Trophoblast cell (in vitro differentiated cells and primary cell): ENCODE results near the gene SCRN2.
A peak's percentile ranks its signal among the peaks of the same experiment; 100 is the strongest.

ENCODE experiments used
- DNase-seq, 2 donors: peaks; one replicate each; pipeline ENCODE4 v3.0.0-alpha.2; 2016
- H2AFZ ChIP-seq: 2 replicates; pipeline ENCODE4 v1.6.1; 2013; ENCODE audit warnings: low read length, moderate library complexity, mild to moderate bottlenecking; ENCODE audit not compliant: insufficient read depth, poor library complexity
- H2AK5ac ChIP-seq: 2 replicates; pipeline ENCODE4 v1.6.1; 2013; ENCODE audit warnings: mild to moderate bottlenecking, low read length
- H2BK120ac ChIP-seq: 2 replicates; pipeline ENCODE4 v1.6.1; 2013; ENCODE audit warnings: low read length, mild to moderate bottlenecking, moderate library complexity; ENCODE audit not compliant: insufficient read depth, poor library complexity
- H2BK12ac ChIP-seq: 2 replicates; pipeline ENCODE4 v1.6.1; 2013; ENCODE audit warnings: mild to moderate bottlenecking, low read length, moderate library complexity
- H2BK5ac ChIP-seq: 2 replicates; pipeline ENCODE4 v1.6.1; 2013; ENCODE audit warnings: low read length, low read depth, moderate library complexity, mild to moderate bottlenecking; ENCODE audit not compliant: poor library complexity
- H3K14ac ChIP-seq: 2 replicates; pipeline ENCODE4 v1.6.1; 2013; ENCODE audit warnings: mild to moderate bottlenecking, low read length
- H3K18ac ChIP-seq: 2 replicates; pipeline ENCODE4 v1.6.1; 2013; ENCODE audit warnings: mild to moderate bottlenecking, low read length
- H3K23ac ChIP-seq: 2 replicates; pipeline ENCODE4 v1.6.1; 2013; ENCODE audit warnings: low read length
- H3K27ac ChIP-seq: 2 replicates; pipeline ENCODE4 v1.5.1; 2013; ENCODE audit warnings: low read depth, mild to moderate bottlenecking, inconsistent platforms, low read length, moderate library complexity
- H3K27me3 ChIP-seq: 2 replicates; pipeline ENCODE4 v1.6.1; 2013; ENCODE audit warnings: inconsistent platforms, mild to moderate bottlenecking, low read length, moderate library complexity; ENCODE audit not compliant: insufficient read depth
- H3K36me3 ChIP-seq, 2 experiments: 1 replicate in 1 of 2; 2 replicates in 1 of 2; pipeline ENCODE4 v1.6.1; 2013; ENCODE audit warnings: low read length in 2 of 2, mild to moderate bottlenecking in 2 of 2, moderate library complexity in 1 of 2; ENCODE audit not compliant: insufficient read depth in 2 of 2, control insufficient read depth in 1 of 2
- H3K4ac ChIP-seq: 2 replicates; pipeline ENCODE4 v1.6.1; 2013; ENCODE audit warnings: low read depth, mild to moderate bottlenecking, low read length, moderate library complexity
- H3K4me1 ChIP-seq, 2 experiments: 1 replicate in 1 of 2; 2 replicates in 1 of 2; pipeline ENCODE4 v1.6.1; 2013; ENCODE audit warnings: low read length in 2 of 2, mild to moderate bottlenecking in 2 of 2, moderate library complexity in 1 of 2; ENCODE audit not compliant: insufficient read depth in 2 of 2, control insufficient read depth in 1 of 2
- H3K4me2 ChIP-seq: 2 replicates; pipeline ENCODE4 v1.6.1; 2013; ENCODE audit warnings: inconsistent platforms, mild to moderate bottlenecking, low read length, moderate library complexity
- H3K4me3 ChIP-seq: 2 replicates; pipeline ENCODE4 v1.5.1; 2013; ENCODE audit warnings: mild to moderate bottlenecking, low read depth, low read length, inconsistent platforms
- H3K79me1 ChIP-seq: one replicate; pipeline ENCODE4 v1.6.1; 2013; ENCODE audit warnings: low read length
- H3K79me2 ChIP-seq: 2 replicates; pipeline ENCODE4 v1.6.1; 2013; ENCODE audit warnings: low read length, mild to moderate bottlenecking; ENCODE audit not compliant: control insufficient read depth, insufficient read depth, poor library complexity
- H3K9ac ChIP-seq: 2 replicates; pipeline ENCODE4 v1.6.1; 2013; ENCODE audit warnings: mild to moderate bottlenecking, low read length
- H3K9me3 ChIP-seq: 2 replicates; pipeline ENCODE4 v1.6.1; 2013; ENCODE audit warnings: low read depth, mild to moderate bottlenecking, control low read depth, inconsistent platforms, low read length; ENCODE audit not compliant: insufficient read depth
- H4K12ac ChIP-seq: 2 replicates; pipeline ENCODE4 v1.6.1; 2013; ENCODE audit warnings: low read depth, mild to moderate bottlenecking, low read length, moderate library complexity
- H4K8ac ChIP-seq: 2 replicates; pipeline ENCODE4 v1.6.1; 2013; ENCODE audit warnings: low read depth, mild to moderate bottlenecking, low read length, moderate library complexity
- H4K91ac ChIP-seq: one replicate; pipeline ENCODE4 v1.6.1; 2013; ENCODE audit warnings: low read depth, mild to moderate bottlenecking, low read length, moderate library complexity
- WGBS: extraction: QIAGEN DNeasy Blood & Tissue Kit; methylation state at CpG from one replicate; pipeline ENCODE4 v1.1.7; 2013; ENCODE audit warnings: missing lambda C conversion rate; ENCODE audit not compliant: insufficient read length, insufficient coverage; ENCODE audit errors: extremely low coverage; 5-methylcytosine and 5-hydroxymethylcytosine counted together

SCRN2 gene

DNA sequence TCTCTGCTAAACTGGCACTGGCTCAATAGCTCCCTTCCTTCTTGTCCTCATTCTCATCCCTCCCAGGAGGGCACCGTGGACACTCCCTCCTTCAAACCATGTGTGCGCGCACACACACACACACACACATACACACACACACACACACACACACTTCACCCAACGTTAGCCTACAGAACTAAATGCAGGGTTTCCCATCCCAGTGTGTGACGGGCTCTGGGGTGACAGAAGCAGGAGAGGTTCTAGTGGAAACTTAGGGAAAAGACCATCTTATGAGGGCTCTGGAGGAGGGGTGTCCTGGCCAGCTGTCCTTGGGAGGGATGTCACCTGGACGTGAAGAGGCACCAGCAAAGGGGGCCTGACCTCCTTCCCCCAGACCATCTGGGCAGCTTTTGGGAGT lies 39.2 kb downstream of the SCRN2 start:
- no peak overlapping the region for H2AK5ac ChIP-seq
- H3K4me2 ChIP-seq: no peak overlapping the region

DNA sequence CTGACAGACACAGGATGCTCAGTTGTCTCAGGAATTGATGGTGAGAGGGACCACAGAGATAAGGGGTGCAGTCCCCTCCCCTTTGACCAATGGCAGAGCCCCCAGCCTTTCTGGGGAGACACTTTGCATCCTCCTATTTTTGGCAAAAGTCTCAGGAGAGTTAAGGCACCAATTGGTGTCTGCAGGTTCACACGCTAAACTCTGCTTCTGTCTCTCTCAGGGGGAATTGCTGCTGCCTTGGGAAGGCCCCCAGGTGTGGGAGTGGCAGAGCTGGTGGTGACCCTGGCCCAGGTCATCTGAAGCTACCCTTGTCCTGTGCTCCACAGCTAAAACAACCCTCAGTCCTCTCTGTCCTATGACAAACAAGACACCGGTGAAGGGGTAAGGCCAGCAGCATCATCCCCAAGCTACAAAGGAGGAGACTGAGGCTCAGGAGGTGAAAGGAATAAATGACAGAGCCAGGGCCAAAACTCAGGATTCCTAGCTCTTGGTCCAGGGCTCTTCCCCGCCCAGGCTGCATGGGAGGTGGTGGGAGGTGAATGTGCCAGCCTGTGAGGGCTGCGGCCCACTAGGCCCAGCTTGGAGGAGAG lies 39.8 kb downstream of the SCRN2 start:
- H3K36me3 ChIP-seq: no peaks in the 10 kb centered on the region
- no peak overlapping the region for H4K8ac ChIP-seq
- no peak overlapping the region for H3K18ac ChIP-seq
- H2BK5ac ChIP-seq: no peak overlapping the region
- no peak overlapping the region for H4K91ac ChIP-seq
- H2BK120ac ChIP-seq: no peak overlapping the region
- no peak for DNase-seq
- no peak overlapping the region for H3K4me3 ChIP-seq
- H3K27ac ChIP-seq: no peak overlapping the region
- H3K4me1 ChIP-seq: no peaks in the 10 kb centered on the region
- H2BK12ac ChIP-seq: no peak overlapping the region
- no peaks in the 10 kb centered on the region for H3K79me1 ChIP-seq
- H3K14ac ChIP-seq: no peak overlapping the region
- H3K9ac ChIP-seq: no peak overlapping the region
- H3K4ac ChIP-seq: no peak overlapping the region
- H3K4me2 ChIP-seq: no peak overlapping the region
- no peaks in the 10 kb centered on the region for H3K27me3 ChIP-seq
- H3K23ac ChIP-seq: no peak overlapping the region
- H4K12ac ChIP-seq: no peak overlapping the region
- H3K79me2 ChIP-seq: no peaks in the 10 kb centered on the region
- WGBS: no CpG with 5 or more reads among the region's 4 CpGs
- H3K9me3 ChIP-seq: no peaks in the 10 kb centered on the region
- no peak overlapping the region for H2AFZ ChIP-seq
- no peak overlapping the region for H2AK5ac ChIP-seq

More for the DNA sequence above, 39.2 kb downstream of the SCRN2 start:
- no peaks in the 10 kb centered on the region for H3K4me1 ChIP-seq
- no peak overlapping the region for H3K23ac ChIP-seq
- no peak overlapping the region for H2BK120ac ChIP-seq
- H4K91ac ChIP-seq: no peak overlapping the region
- H3K79me1 ChIP-seq: no peaks in the 10 kb centered on the region
- H4K8ac ChIP-seq: no peak overlapping the region
- no peaks in the 10 kb centered on the region for H3K27me3 ChIP-seq
- H3K36me3 ChIP-seq: peaks cover 0 to 1% of the 10 kb centered on the region in 2 experiments
- H2AFZ ChIP-seq: peak overlapping the region; percentile 8
- DNase-seq: no peak
- H4K12ac ChIP-seq: no peak overlapping the region
- no peak overlapping the region for H3K9ac ChIP-seq
- H3K4me3 ChIP-seq: no peak overlapping the region
- H3K14ac ChIP-seq: no peak overlapping the region
- H3K9me3 ChIP-seq: no peaks in the 10 kb centered on the region
- no peak overlapping the region for H3K4ac ChIP-seq
- no peak overlapping the region for H2BK5ac ChIP-seq
- H3K79me2 ChIP-seq: no peaks in the 10 kb centered on the region
- H3K27ac ChIP-seq: no peak overlapping the region
- H3K18ac ChIP-seq: no peak overlapping the region
- no CpG with 5 or more reads among the region's 6 CpGs for WGBS
- no peak overlapping the region for H2BK12ac ChIP-seq

DNA sequence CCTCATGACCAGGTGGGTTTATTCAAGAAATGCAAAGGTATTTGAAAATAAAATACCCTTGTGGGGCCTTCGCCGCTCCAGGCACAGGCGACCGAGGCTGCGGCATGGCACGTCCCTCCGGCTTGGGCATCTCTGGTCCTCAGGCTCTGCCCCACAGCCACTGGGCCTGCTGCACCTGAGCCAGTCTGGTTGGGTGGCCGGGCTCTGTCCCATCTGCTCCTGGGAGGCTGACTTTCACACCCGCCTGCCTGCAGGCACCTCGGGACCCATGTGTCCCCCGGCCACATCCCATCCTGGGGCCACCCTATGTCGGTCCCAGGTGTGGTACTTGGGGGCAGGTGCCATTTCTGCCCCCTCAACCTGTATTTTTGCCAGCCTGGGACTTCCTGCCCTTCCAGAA lies 40.4 kb downstream of the SCRN2 start:
- DNase-seq: no peak
- H3K23ac ChIP-seq: no peak overlapping the region
- H3K18ac ChIP-seq: no peak overlapping the region
- no peaks in the 10 kb centered on the region for H3K36me3 ChIP-seq
- H4K12ac ChIP-seq: no peak overlapping the region
- H3K4me3 ChIP-seq: no peak overlapping the region
- no peak overlapping the region for H2BK5ac ChIP-seq
- H3K27me3 ChIP-seq: no peaks in the 10 kb centered on the region
- H3K9me3 ChIP-seq: no peaks in the 10 kb centered on the region
- H4K8ac ChIP-seq: no peak overlapping the region
- H4K91ac ChIP-seq: no peak overlapping the region
- no CpG with 5 or more reads among the region's 12 CpGs for WGBS
- no peak overlapping the region for H3K4ac ChIP-seq
- no peak overlapping the region for H3K14ac ChIP-seq
- H3K9ac ChIP-seq: no peak overlapping the region
- no peak overlapping the region for H2BK120ac ChIP-seq
- H3K79me2 ChIP-seq: no peaks in the 10 kb centered on the region
- H3K4me2 ChIP-seq: no peak overlapping the region
- H2BK12ac ChIP-seq: no peak overlapping the region
- H2AK5ac ChIP-seq: no peak overlapping the region
- no peaks in the 10 kb centered on the region for H3K79me1 ChIP-seq
- H2AFZ ChIP-seq: no peak overlapping the region
- H3K27ac ChIP-seq: no peak overlapping the region
- H3K4me1 ChIP-seq: no peaks in the 10 kb centered on the region

DNA sequence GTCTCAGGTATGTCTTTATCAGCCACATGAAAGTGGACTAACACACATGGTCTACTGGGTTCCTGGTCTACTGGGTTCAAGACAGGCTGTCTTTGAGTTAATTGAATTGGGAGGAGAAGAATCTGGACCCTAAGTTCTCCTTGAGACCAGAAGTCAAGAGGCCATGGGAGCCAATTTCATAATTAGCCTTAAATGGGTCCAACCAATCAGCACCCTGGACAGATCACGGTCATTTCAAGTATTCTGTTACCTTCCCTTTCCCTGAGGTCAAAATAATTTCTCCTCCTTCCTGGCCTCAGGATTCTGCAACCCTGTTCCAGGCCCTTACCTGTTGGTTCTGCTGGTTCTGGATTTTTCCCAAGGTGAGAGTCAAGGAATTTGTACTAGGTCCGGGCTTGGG lies 43.3 kb downstream of the SCRN2 start:
- Histone ChIP-seq H3K36me3 (no peaks in the 10 kb centered on the region), H3K14ac (no peak overlapping the region), H3K4me3 (no peak overlapping the region), H3K23ac (no peak overlapping the region), H3K79me1 (no peaks in the 10 kb centered on the region), H3K27me3 (no peaks in the 10 kb centered on the region), H3K9me3 (no peaks in the 10 kb centered on the region), H4K8ac (no peak overlapping the region), H3K4me2 (no peak overlapping the region), H3K27ac (no peak overlapping the region), H3K79me2 (no peaks in the 10 kb centered on the region), H3K9ac (no peak overlapping the region), H3K4ac (no peak overlapping the region), H2AFZ (no peak overlapping the region), H2BK12ac (no peak overlapping the region), H2BK5ac (no peak overlapping the region), H2BK120ac (no peak overlapping the region), H3K4me1 (no peaks in the 10 kb centered on the region), H4K12ac (no peak overlapping the region), H4K91ac (no peak overlapping the region), H3K18ac (no peak overlapping the region), H2AK5ac (no peak overlapping the region)
- DNase-seq: no peak
- no CpG with 5 or more reads among the region's 2 CpGs for WGBS
